Activated gamma-delta T cell treated with anti-CD3 and anti-CD28 coated beads, Interleukin-2, amount 50 U/mL, for 16 hours (primary cell): Measurements from ENCODE around the gene IFRD2.

Experiments used
- DNase-seq: peaks from one replicate; pipeline ENCODE4 v3.0.0-alpha.2; 2020; ENCODE audit warnings: low read depth

IFRD2 gene

GRCh38 chr3:50302095-50303012 lies 10.1 kb upstream of the IFRD2 start:
- DNase-seq = no peak

GRCh38 chr3:50300681-50301254 lies 8.5 kb upstream of the IFRD2 start:
- no peak for DNase-seq

GRCh38 chr3:50299929-50300680 lies 7.9 kb upstream of the IFRD2 start:
- DNase-seq = no peak

- DNase-seq = no peak
These were observed 7.4 kb upstream of the IFRD2 start for GRCh38 chr3:50299638-50299928.

GRCh38 chr3:50298836-50299637 lies 6.8 kb upstream of the IFRD2 start, which contains the start of the genes HYAL3 and NAA80:
HYAL3 (minus strand) TSS chr3:50299405; CDS start chr3:50295602, 3,803 bp downstream.
NAA80 (minus strand) TSS chr3:50299405; CDS start chr3:50297463, 1,942 bp downstream.
- peak; percentile 97 for DNase-seq

- DNase-seq = no peak
These were observed 5.9 kb upstream of the IFRD2 start for GRCh38 chr3:50297896-50298725.

GRCh38 chr3:50297384-50297775 lies 5.2 kb upstream of the IFRD2 start:
- DNase-seq = no peak

- DNase-seq = no peak
These were observed 4.6 kb upstream of the IFRD2 start for GRCh38 chr3:50296721-50297383.

GRCh38 chr3:50295553-50296431 lies 3.6 kb upstream of the IFRD2 start:
- no peak for DNase-seq

GRCh38 chr3:50294492-50295403 lies 2.5 kb upstream of the IFRD2 start:
- no peak for DNase-seq

- DNase-seq = no peak
These were observed 1.9 kb upstream of the IFRD2 start for GRCh38 chr3:50294089-50294488.

- DNase-seq = no peak
These were observed 1.0 kb upstream of the IFRD2 start for GRCh38 chr3:50293079-50293801.

GRCh38 chr3:50290161-50290641 lies 2.0 kb downstream of the IFRD2 start:
- DNase-seq = no peak

GRCh38 chr3:50289130-50289529 lies 3.1 kb downstream of the IFRD2 start:
- no peak for DNase-seq

- DNase-seq = no peak
These were observed 3.7 kb downstream of the IFRD2 start for GRCh38 chr3:50288387-50289007.

- DNase-seq = no peak
These were observed 5.0 kb downstream of the IFRD2 start for GRCh38 chr3:50287262-50287661.
